NOMO-1 treated with dmso at 0.1 percent for 144 hours (cell line): ENCODE results near the gene POP5.

ENCODE experiments used
- DNase-seq: peaks from one replicate; lab custom pipeline; 2025; ENCODE audit not compliant: unreplicated experiment; lab: John Stamatoyannopoulos, UW

Gene POP5

DNA sequence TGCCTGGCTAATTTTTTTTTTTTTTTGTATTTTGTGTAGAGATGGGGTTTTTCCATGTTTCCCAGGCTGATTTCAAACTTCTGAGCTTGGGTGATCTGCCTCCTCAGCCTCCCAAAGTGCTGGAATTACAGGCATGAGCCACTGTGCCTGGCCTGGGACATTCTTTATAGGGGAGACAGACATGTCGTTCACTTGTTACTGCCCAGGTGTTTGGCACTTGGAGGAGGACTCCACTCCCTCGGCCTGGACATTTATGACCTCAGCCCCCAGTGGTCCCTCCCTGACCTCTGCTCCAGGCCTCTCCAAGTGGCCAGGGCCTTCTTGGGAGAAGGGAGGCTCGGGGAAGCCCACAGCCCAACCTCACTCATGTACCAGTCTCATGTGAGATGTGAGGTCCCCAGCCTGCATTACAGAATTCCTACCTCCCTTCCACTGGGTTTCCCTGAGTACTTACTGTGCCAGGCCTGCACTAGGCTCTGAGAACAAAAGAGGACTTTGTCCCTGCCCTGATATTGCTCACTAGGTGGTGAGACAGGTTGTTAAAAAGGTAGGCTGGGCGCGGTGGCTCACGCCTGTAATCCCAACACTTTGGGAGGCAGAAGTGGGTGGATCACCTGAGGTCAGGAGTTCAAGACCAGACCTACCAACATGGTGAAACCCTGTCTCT lies 9.7 kb upstream of the POP5 start:
- DNase-seq, result no peak

DNA sequence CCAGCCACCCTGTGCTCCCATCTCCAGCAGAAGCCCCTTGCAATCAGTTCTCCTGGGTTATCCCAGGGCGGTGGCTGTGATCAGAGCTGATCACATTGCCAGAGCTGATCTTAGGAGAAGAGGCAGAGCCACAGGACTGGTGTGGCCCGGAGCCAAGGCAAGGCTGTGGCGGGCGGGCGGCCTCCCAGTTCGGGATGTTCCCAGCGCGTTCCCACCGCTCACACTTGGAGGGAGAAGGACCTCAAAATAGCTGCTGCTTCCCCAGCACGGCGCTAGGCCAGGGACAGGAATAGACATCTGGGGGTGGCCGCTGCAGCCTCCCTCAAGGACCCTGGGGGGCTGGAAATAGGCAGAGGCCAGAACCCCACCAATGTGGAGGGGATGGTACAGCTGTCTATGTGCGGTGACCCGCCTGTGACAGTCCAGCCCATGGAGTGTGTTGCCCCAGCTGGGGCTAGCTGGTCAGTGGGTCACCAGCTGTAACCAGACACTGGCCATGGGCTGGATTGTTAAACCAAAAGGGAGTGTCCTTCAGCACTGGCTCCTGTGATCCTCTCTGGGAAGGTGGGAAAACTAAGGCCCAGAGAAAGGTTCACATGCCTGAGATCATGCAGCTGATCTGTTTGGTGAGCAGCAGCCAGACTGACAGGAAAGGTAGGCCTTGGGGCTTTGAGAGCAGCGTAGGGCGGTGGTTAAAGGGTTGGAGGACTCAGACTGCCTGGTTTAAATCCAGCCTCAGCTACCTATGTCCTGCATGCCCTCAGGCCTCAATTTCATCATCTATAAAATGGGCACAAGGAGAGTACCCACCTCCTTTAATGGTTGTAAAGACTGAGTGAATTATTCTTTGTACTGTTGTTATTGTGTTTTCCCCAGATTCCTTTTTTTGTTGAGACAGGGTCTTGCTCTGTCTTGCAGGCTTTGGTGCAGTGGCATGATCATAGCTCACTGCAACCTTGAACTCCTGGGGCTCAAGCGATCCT lies 8.0 kb upstream of the POP5 start:
- DNase-seq, result no peak

DNA sequence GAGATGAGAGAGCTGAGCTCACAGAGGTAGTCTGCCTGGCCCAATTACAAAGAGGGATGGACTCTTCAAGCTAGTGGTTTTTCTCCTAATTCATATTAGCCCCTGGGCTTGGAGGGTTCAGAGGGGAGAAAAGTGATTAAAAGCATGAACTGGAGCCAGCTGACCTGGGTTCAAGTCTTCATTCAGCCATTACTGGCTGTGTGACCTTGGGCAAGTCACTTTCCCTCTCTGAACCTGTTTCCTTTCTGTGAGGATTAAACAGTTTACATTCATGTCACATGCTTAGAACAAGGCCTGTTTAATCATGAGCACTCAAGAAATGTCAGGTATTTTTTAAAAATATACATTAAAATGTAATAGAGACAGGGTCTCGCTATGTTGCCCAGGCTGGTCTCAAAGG lies 7.2 kb upstream of the POP5 start:
- no peak for DNase-seq

DNA sequence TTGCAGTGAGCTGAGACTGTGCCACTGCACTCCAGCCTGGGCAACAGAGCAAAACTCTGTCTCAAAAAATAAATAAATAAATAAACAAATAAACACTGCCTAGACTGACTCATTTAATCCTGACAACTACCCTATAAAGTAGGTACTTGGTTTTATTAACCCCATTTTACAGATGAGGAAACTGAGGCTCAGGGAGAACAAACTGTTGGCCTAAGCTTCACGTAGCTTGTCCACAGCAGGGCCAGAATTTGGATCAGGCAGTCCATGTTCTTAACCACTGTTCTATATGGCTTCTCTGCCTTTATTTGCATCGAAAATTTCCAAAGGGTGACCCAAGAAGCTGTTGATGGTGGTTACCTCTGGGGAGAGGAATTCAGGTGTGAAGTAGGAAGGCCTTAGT lies 5.7 kb upstream of the POP5 start:
- no peak for DNase-seq

DNA sequence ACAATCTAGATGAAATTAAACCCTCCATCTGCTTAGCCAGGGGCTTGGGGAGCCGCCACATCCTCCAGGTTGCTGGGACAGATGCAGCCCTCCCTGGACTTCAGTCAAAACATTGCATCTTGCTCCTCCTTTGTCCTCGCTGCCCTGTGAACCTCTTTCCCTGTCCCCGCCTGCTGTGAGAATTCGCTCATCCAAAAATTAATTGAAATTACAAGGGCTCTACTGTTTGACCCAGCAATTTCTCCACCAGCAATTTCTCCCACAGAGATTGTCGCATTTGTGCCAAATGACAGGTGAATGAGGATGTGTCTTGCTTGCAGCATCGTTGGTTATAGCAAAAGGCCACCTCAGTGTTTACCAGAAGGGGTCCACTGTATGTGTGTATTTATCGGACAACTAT lies 5.0 kb upstream of the POP5 start:
- DNase-seq, result no peak

DNA sequence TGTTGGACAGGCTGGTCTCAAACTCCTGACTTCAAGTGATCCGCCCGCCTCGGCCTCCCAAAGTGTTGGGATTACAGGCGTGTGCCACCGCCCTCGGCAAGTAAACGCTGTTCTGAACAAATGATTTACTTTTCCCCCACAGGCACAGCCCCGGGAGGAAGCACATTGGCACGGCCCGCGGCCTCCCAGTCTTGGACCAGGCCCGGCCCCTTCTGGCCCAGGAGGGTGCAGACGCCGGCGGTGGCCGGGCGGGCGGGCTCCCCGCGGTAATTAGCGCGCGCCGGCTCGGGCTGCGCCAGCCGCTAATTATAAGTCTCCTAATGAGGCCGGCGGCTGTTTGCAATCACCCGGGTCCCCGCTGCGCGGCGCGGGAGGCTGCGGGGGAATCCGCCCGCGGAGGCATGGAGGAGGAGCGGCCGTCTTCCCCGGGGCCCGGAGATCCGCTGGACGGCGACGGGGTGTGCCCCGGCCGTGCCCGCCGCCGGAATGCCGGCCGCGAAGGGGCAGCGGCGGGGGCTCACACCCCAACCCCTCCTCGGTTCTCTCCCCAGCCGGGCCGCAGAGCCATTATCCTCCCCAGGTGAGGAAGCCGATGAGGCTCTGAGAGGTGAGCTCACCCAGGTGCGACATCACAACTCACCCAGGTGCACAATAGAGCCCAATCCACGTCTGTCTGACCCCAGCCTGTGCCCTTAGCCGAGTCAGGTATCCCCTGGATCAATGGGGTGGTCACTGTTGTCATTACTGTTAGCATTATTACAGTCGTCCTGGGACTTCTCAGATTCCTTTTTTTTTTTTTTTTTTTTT lies 3.3 kb upstream of the POP5 start:
- DNase-seq, result peak; percentile 46

DNA sequence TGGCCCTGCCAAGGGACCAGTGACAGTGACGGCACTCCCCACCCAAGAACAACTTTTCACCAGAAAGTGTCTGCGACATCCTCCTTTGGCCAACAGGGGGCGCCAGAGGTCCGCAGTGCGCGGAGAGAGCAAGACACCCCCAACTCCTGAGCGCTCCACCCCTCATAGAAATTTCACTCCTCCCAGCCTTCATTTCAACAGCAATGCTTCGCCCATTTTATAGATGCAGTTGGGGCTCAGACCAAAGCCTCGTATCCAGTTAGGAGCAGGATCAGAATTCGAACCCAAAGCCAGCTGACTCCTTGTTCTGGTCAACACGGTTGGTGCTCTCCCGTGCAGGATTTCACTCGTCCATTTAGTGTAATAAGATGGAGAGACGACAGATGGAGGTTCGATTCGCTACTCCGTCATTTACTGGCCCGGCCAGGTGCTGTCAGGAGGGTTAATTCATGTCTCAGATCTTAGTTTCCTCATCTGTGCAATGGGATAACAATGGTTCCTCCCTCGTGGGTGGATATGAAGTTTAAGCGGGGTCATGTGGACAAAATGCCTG lies 2.4 kb upstream of the POP5 start:
- DNase-seq, result peak; percentile 87

DNA sequence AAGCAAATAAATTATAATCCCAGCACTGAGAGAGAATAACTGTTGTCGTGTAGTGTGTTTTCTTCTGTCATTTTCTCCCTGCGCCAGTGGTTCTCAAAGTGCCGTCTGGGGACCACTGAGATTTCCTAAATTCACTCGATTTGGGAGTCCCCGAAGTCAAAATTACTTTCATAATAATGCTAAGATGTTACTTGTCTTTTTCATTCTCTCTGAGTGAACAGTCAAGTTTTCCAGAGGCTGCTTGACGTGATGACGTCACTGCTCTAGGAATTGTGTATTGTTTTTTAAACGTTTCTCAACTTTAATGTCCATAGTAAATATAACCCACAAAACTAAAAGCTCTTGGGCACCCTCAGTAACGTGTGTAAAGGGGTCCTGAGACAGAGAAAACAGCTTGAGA lies 796 bp upstream of the POP5 start:
- no peak for DNase-seq

DNA sequence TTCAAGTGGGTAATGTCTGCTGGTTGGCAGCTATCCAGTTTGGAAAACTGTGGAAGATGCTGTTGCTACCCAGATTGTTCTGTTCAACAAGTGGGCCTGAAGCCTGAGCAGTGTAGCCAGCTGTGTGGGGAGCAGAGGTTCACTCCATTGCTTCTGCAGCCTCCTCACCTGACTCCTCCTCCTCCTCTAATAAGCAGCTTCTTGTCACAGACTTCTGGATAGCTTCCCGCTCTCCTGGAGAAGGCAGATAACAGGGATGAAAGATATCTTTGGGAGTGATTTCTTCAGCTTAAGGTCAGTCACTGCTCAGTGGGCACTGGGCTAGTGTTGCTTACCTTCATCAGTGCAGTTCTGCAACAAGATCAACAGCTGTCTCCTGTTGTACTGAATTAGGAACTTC lies 2.0 kb downstream of the POP5 start:
- DNase-seq, result no peak

DNA sequence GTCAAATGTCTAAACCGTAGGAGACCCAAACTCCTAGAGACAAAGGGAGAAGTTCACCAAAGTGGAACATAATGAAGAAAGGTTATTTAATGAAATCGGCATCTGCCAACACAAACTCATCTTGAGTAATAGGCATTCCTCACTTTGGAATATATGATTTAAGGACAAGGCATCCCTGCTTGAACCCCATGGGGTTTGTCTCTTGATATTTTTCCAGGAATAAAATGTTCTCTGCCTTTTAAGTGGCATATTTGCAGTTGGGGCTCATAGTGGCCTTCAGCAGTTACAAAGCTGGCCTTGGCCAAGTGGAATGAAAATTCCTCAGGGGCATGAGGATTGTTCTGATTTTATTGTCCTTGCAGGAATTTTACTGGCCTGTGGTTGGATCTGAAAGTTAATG lies 7.1 kb downstream of the POP5 start:
- DNase-seq, result no peak

DNA sequence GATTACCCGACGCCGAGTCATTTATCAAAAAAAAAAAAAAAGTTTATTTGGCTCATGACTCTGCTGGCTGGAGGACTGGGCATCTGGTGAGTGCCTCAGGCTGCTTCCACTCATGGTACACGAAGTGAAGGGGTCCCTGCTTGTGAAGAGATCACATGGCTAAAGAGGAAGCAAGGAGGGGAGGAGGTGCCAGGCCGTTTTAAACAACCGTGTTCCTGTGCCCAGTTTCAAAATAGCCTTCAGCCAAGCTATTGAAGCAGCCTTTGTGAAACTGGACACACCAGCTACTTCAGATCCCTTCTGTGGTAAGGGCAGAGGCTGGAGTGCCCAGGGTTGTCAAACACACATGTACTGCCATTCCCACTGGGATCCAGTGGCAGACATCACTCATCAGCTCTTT lies 7.6 kb downstream of the POP5 start:
- no peak for DNase-seq

DNA sequence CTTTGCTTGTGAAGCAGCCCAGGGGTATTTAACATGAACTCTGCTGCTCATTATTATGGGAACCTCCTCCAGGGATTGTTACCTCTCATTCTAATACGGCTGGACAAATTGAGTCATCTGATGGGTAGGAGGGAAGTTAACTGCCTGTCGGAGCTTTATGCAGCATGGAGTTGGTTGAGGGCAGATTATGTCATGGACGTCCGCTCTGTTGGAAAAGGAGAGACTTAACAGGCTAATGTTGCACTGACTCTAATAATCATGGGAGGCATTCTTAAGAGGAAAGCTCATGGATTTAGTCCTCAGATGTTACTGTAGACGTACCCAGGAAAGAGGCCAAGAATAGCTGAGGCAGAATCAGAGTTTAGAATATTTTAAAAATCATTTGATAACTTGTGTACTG lies 9.9 kb downstream of the POP5 start:
- no peak for DNase-seq

DNA sequence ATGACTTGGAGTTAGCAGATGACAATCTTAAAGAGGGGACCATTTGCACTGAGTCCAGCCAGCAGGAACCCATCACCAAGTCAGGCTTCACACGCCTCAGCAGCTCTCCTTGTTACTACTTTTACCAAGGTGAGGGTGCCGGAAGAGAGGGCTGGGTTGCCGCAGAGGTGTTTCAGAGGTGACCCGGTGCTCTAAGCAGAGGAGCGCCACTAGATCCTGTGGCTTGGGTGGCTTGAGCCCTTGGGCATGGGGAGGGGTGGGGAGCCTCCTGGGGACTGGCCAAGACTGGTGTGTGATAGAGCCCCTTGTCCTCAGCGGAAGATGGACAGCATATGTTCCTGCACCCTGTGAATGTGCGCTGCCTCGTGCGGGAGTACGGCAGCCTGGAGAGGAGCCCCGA lies 17.7 kb downstream of the POP5 start:
- DNase-seq, result no peak

DNA sequence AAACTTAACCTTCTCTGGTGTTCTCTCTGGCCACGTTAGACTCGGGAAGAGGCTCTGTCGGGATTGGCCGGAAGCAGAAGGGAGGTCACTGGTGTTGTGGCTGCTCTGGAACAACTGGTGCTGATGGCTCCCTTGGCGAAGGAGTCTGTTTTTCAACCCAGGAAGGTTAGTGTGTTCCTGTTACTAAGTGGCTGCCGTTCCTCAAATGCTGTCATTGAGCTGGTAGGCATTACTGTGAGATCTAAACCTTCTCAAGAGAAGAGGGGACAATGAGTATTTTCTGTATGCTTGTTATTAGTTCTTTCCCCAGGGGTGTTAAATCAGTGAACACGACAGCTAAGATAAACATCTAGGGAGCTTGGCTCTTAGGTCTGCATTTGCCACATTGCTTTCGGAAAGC lies 18.3 kb downstream of the POP5 start:
- DNase-seq, result no peak

DNA sequence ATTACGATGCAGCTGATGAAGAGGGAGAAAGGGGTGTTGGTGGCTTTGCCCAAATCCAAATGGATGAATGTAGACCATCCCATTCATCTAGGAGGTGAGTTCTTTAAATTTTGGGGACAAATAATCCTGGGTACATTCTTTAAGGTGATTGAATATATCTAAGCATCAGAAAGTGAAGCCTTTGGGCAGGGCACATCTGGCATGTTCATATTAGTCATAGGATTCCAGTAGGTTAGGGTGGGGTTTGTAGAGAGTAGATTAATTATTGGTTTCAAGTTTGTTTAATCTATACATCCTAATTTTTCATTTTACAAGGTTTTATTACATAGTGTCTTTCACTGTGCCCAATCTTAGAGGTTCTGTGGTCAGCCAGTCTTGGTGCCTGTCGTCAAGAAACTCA lies 23.6 kb downstream of the POP5 start:
- DNase-seq, result no peak

DNA sequence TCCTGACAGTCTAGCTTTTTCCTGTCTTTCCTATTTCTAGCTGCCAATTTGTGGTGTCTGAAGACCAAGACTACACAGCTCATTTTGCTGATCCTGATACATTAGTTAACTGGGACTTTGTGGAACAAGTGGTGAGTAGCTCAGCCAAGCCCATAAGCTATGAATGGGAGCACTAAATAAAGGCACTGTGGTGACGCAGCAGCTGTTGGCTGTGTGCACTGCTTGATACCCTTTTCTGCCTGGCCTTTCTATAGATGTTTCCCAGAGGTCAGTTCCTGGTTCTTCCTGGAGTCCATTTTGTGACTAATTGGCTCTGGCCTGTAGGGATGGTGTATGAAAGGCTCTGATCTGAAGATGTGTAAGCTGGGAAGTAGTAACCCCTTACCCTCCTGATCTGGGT lies 26.5 kb downstream of the POP5 start:
- no peak for DNase-seq

DNA sequence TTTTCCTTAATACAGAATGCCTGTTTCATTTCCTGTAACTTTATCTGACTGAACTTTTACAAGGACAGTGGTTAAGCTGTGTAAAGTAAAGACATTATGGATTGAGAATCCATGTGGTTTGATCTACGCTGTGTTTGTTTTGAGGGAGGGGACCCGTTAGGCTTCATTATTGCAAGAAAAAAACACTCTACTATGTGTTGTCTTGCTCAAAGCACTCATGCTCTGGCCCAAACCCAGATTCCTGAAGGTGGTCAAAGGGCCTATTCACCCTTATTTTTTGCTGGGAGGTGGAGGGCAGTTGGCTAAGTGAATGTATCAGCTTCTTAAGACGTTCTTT lies 35.2 kb downstream of the POP5 start:
- DNase-seq, result no peak

DNA sequence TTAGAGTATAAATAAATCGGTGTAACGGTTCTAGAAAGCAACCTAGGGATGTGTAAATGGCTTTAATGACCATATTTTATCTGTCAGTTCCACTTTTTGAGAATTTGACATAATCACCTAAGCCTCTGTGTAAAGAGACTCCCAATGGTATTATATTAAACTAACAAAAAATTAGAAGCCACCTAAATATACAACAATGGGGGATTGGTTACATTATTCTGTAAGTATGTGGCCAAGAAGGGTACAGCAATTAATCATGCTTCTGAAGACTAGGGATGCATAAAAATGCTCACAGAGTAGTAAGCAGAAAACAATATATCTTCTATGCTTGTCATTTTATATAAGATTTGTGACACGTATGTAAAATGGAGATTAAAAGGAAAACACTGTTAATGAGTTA lies 36.5 kb downstream of the POP5 start:
- DNase-seq, result no peak

DNA sequence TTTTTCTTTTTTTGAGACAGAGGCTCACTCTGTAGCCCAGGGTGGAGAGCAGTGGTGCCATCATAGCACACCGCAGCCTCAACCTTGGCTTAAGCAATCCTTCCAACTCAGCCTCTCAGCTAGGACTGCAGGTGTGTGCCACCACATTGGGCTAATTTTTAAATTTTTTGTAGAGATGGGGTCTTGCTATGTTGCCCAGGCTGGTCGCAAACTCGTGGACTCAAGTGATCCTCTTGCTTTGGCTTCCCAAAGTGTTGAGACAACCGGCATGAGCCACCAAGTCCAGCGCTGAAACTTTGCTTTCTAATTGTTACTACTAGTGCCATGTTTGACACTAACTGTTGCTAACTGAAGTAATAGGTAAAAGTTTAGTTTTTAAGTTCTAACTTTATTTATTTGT lies 39.0 kb downstream of the POP5 start:
- no peak for DNase-seq

DNA sequence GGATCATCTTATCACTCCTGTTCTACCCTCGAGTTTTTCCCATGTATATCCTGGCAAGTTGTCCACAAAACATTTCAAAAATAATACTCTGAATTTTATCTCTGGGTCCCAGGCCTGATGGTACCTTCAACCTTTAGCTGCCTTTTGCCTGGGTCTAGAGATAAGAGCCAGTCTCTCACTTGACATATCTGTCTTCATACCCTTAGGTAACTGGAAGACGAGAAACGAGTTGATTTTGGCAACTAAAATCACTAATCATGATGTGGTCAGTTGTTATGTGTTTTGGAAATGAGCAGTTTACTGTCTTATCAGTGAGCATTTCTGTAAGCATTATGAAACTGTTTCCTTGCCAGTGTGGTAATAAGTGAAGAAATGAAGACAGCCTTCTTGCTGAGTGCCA lies 40.8 kb downstream of the POP5 start:
- peak; percentile 4 for DNase-seq

DNA sequence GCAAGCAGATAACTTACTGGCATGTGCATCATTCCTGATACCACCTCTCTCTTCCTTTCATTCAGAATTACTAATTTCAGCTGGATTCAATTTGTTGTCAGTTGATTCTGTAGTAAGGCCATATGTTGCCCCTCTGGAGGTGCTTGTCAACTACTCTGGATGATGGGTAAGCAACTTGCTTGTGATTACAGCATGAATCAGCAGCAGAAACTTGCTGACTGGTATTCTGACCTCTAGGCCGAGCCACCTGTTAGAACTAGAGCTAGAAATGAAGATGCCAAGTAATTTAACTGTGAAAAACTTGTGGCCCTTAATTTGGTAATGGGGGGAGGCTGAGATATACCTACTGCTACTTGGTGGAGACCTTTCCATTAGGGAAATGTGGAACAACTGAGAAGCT lies 41.9 kb downstream of the POP5 start:
- no peak for DNase-seq
